Loucy (cell line): ENCODE data around the gene BNIPL.

ENCODE experiments used
- H2AFZ ChIP-seq: fragments of 200-600 bp; sonication (generic); 2 replicates; pipeline ENCODE4 v1.6.0; 2016; ENCODE audit warnings: antibody characterized with exemption, mild to moderate bottlenecking, low read length, moderate library complexity
- H3F3A ChIP-seq: fragments of 200-600 bp; 2 replicates; pipeline ENCODE4 v1.6.0; 2016; ENCODE audit warnings: antibody characterized with exemption, low read depth, mild to moderate bottlenecking
- H3K27me3 ChIP-seq: fragments of 200-600 bp; sonication (generic); 2 replicates; pipeline ENCODE4 v1.6.1; 2014; ENCODE audit warnings: low read length, mild to moderate bottlenecking; ENCODE audit not compliant: insufficient read depth, poor library complexity, severe bottlenecking
- H3K36me3 ChIP-seq: fragments of 200-600 bp; sonication (generic); 2 replicates; pipeline ENCODE4 v1.6.1; 2016; ENCODE audit warnings: low read length; ENCODE audit not compliant: insufficient read depth
- H3K4me1 ChIP-seq: fragments of 200-600 bp; sonication (generic); 2 replicates; pipeline ENCODE4 v1.5.1; 2014; ENCODE audit warnings: low read length, mild to moderate bottlenecking; ENCODE audit not compliant: insufficient read depth, poor library complexity, severe bottlenecking
- H3K4me2 ChIP-seq: fragments of 200-600 bp; sonication (generic); 2 replicates; pipeline ENCODE4 v1.6.0; 2014; ENCODE audit warnings: antibody characterized with exemption, low read length, low read depth, mild to moderate bottlenecking; ENCODE audit not compliant: poor library complexity, severe bottlenecking
- H3K4me3 ChIP-seq: fragments of 200-600 bp; sonication (generic); 2 replicates; pipeline ENCODE4 v1.5.1; 2014; ENCODE audit warnings: low read length, mild to moderate bottlenecking, mixed read lengths; ENCODE audit not compliant: poor library complexity, severe bottlenecking
- H3K79me2 ChIP-seq: fragments of 200-600 bp; sonication (generic); 2 replicates; pipeline ENCODE4 v1.6.1; 2014; ENCODE audit warnings: low read length; ENCODE audit not compliant: insufficient read depth
- H3K9ac ChIP-seq: fragments of 200-600 bp; sonication (generic); 2 replicates; pipeline ENCODE4 v1.6.0; 2014; ENCODE audit warnings: mild to moderate bottlenecking, low read depth, low read length, moderate library complexity; ENCODE audit not compliant: poor library complexity, severe bottlenecking
- H3K9me2 ChIP-seq: fragments of 200-600 bp; sonication (generic); replicated peaks from 2 replicates; pipeline ENCODE4 v1.6.1; 2016; ENCODE audit warnings: low read depth, low read length, mixed read lengths
- H3K9me3 ChIP-seq: fragments of 200-600 bp; sonication (generic); 2 replicates; pipeline ENCODE4 v1.6.1; 2014; ENCODE audit warnings: mild to moderate bottlenecking, antibody characterized with exemption, low read length, low read depth; ENCODE audit not compliant: insufficient read depth
- H4K20me1 ChIP-seq: fragments of 200-600 bp; sonication (generic); 2 replicates; pipeline ENCODE4 v1.6.0; 2014; ENCODE audit warnings: antibody characterized with exemption, low read length, mild to moderate bottlenecking; ENCODE audit not compliant: insufficient read depth, poor library complexity, severe bottlenecking
- CTCF ChIP-seq: fragments of 200-600 bp; sonication (generic); conservative IDR thresholded peaks from 2 replicates; pipeline ENCODE4 v1.5.1; 2014; ENCODE audit warnings: mild to moderate bottlenecking, antibody characterized with exemption, low read length
- EZH2phosphoT487 ChIP-seq: fragments of 200-600 bp; IDR thresholded peaks from 2 replicates; pipeline ENCODE4 v1.6.1; 2018; ENCODE audit warnings: antibody characterized with exemption, mild to moderate bottlenecking, moderate library complexity, borderline replicate concordance

Gene BNIPL

GRCh38 chr1:151009206-151009587 is 27.2 kb upstream of the BNIPL start:
- H2AFZ ChIP-seq = peak overlapping the region; percentile 98
- peak overlapping the region; percentile 86 for H3K9ac ChIP-seq
- H3K9me2 ChIP-seq = no peaks in the 10 kb centered on the region
- no peaks in the 10 kb centered on the region for H4K20me1 ChIP-seq
- peak overlapping the region; percentile 94 for H3K4me2 ChIP-seq
- peaks cover 9% of the 10 kb centered on the region; the same call in 1 of the 2 replicates for H3F3A ChIP-seq
- H3K4me3 ChIP-seq = peak overlapping the region; percentile 96
- H3K27me3 ChIP-seq = no peaks in the 10 kb centered on the region
- peaks cover 70% of the 10 kb centered on the region for H3K4me1 ChIP-seq
- H3K36me3 ChIP-seq = no peaks in the 10 kb centered on the region
- TF ChIP-seq EZH2phosphoT487 (no peak), CTCF (no peak)
- H3K9me3 ChIP-seq = no peaks in the 10 kb centered on the region
- H3K79me2 ChIP-seq = peaks cover 33% of the 10 kb centered on the region

GRCh38 chr1:151009674-151010345 is 26.6 kb upstream of the BNIPL start:
- TF ChIP-seq CTCF (no peak), EZH2phosphoT487 (no peak)
- Histone ChIP-seq H3K36me3 (no peaks in the 10 kb centered on the region), H3K27me3 (no peaks in the 10 kb centered on the region), H3K4me1 (peaks cover 70% of the 10 kb centered on the region), H3K9ac (peak overlapping the region; percentile 86), H3K4me3 (peak overlapping the region; percentile 96), H3K9me3 (no peaks in the 10 kb centered on the region), H3K4me2 (peak overlapping the region; percentile 94), H3K79me2 (peaks cover 36% of the 10 kb centered on the region), H3K9me2 (no peaks in the 10 kb centered on the region), H4K20me1 (no peaks in the 10 kb centered on the region), H2AFZ (no peak overlapping the region), H3F3A (peaks cover 9% of the 10 kb centered on the region; the same call in 1 of the 2 replicates)

GRCh38 chr1:151010346-151010726 is 26.1 kb upstream of the BNIPL start:
- Histone ChIP-seq H3K4me2 (peak overlapping the region; percentile 94), H3K9me2 (no peaks in the 10 kb centered on the region), H3K4me1 (peaks cover 70% of the 10 kb centered on the region), H3F3A (peaks cover 9% of the 10 kb centered on the region; the same call in 1 of the 2 replicates), H3K4me3 (no peak overlapping the region), H3K36me3 (no peaks in the 10 kb centered on the region), H4K20me1 (no peaks in the 10 kb centered on the region), H3K9me3 (no peaks in the 10 kb centered on the region), H3K9ac (no peak overlapping the region), H3K79me2 (peaks cover 34% of the 10 kb centered on the region), H2AFZ (no peak overlapping the region), H3K27me3 (no peaks in the 10 kb centered on the region)
- TF ChIP-seq EZH2phosphoT487 (no peak), CTCF (no peak)
